ENCODE results near the gene ZFP90. TPM values are rescaled to one million over a fixed set of nuclear protein-coding genes. Genes with fewer than 3 reads are reported as not detected.
"Not testable (repeated sequence)": the region's sequence is repeated elsewhere in the genome, so short reads cannot be mapped to it uniquely, and the experiment has no call there.

ZFP90 gene
- total RNA-seq, 1 experiment from 2014 or later, result 30.4 TPM

GRCh38 chr16:68539711-68540239 is 684 bp downstream of the ZFP90 start:
- CTCF ChIA-PET, result interaction anchor here (0.5 kb wide), 1 partner anchor 90 kb away, joined by 3 read pairs; no protein-coding TSS in a partner anchor
- peaks cover 7% of the 10 kb centered on the region for H3K9me3 Mint-ChIP-seq (ENCODE audit: low read depth, unreplicated experiment)
- BruUV-seq (replicated peaks), result no TSS peak
- H3K27ac Mint-ChIP-seq (ENCODE audit: unreplicated experiment), result peak overlapping the region; percentile 57
- H3K4me1 Mint-ChIP-seq (ENCODE audit: low read depth, unreplicated experiment), result peaks cover 9% of the 10 kb centered on the region
- intact Hi-C loops (cut with micrococcal nuclease; ENCODE audit: unreplicated experiment), result no loop called here
- DNase-seq, result peak; percentile 15
- no peaks in the 10 kb centered on the region for H3K27me3 Mint-ChIP-seq (ENCODE audit: unreplicated experiment)
- peak overlapping the region; percentile 84 for H3K4me3 Mint-ChIP-seq (ENCODE audit: low read depth, unreplicated experiment)
- TF ChIP-seq, protein P1, sequence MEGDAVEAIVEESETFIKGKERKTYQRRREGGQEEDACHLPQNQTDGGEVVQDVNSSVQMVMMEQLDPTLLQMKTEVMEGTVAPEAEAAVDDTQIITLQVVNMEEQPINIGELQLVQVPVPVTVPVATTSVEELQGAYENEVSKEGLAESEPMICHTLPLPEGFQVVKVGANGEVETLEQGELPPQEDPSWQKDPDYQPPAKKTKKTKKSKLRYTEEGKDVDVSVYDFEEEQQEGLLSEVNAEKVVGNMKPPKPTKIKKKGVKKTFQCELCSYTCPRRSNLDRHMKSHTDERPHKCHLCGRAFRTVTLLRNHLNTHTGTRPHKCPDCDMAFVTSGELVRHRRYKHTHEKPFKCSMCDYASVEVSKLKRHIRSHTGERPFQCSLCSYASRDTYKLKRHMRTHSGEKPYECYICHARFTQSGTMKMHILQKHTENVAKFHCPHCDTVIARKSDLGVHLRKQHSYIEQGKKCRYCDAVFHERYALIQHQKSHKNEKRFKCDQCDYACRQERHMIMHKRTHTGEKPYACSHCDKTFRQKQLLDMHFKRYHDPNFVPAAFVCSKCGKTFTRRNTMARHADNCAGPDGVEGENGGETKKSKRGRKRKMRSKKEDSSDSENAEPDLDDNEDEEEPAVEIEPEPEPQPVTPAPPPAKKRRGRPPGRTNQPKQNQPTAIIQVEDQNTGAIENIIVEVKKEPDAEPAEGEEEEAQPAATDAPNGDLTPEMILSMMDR (IDR thresholded peaks at IDR 0.05; ENCODE audit: unreplicated experiment), result no peak
- H3K36me3 Mint-ChIP-seq (ENCODE audit: insufficient read depth, unreplicated experiment), result peaks cover 40% of the 10 kb centered on the region

- no TSS peak for BruUV-seq (replicated peaks)
- no peak for DNase-seq
- Mint-ChIP-seq H3K36me3 (ENCODE audit: insufficient read depth, unreplicated experiment) (peaks cover 57% of the 10 kb centered on the region), H3K4me3 (ENCODE audit: low read depth, unreplicated experiment) (no peak overlapping the region), H3K9me3 (ENCODE audit: low read depth, unreplicated experiment) (peaks cover 20% of the 10 kb centered on the region), H3K27ac (ENCODE audit: unreplicated experiment) (no peak overlapping the region), H3K4me1 (ENCODE audit: low read depth, unreplicated experiment) (no peaks in the 10 kb centered on the region), H3K27me3 (ENCODE audit: unreplicated experiment) (no peaks in the 10 kb centered on the region)
- TF ChIP-seq, protein P1 (IDR thresholded peaks at IDR 0.05; ENCODE audit: unreplicated experiment), result no peak
- intact Hi-C loops (cut with micrococcal nuclease; ENCODE audit: unreplicated experiment), result no loop called here
- CTCF ChIA-PET, result no interaction called here
These were observed 9.9 kb downstream of the ZFP90 start for GRCh38 chr16:68548947-68549346.

- intact Hi-C loops (cut with micrococcal nuclease; ENCODE audit: unreplicated experiment), result no loop called here
- H3K36me3 Mint-ChIP-seq (ENCODE audit: insufficient read depth, unreplicated experiment), result peaks cover 43% of the 10 kb centered on the region
- H3K4me3 Mint-ChIP-seq (ENCODE audit: low read depth, unreplicated experiment), result no peak overlapping the region
- no peak for DNase-seq
- peaks cover 23% of the 10 kb centered on the region for H3K9me3 Mint-ChIP-seq (ENCODE audit: low read depth, unreplicated experiment)
- no TSS peak for BruUV-seq (replicated peaks)
- CTCF ChIA-PET, result no interaction called here
- H3K27ac Mint-ChIP-seq (ENCODE audit: unreplicated experiment), result no peak overlapping the region
- no peaks in the 10 kb centered on the region for H3K27me3 Mint-ChIP-seq (ENCODE audit: unreplicated experiment)
- TF ChIP-seq, protein P1 (IDR thresholded peaks at IDR 0.05; ENCODE audit: unreplicated experiment), result no peak
- no peaks in the 10 kb centered on the region for H3K4me1 Mint-ChIP-seq (ENCODE audit: low read depth, unreplicated experiment)
These were observed 14.1 kb downstream of the ZFP90 start for GRCh38 chr16:68553186-68553585.

DNA sequence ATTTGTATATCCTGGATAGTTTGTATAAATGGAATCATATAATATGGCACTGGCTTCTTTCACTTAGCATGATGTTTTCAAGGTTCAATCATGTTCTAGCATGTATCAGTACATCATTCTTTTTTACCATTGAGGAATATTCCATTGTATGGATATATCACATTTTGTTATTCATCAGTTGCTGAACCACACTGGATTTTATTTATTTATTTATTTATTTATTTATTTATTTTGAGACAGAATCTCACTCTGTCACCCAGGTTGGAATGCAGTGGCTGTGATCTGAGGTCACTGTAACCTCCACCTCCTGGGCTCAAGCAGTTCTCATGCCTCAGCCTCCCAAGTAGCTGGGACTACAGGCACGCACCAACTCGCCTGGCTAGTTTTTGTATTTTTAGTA is 21.2 kb downstream of the ZFP90 start:
- DNase-seq; BruUV-seq (replicated peaks); H3K4me3 Mint-ChIP-seq (ENCODE audit: low read depth, unreplicated experiment); intact Hi-C loops (cut with micrococcal nuclease; ENCODE audit: unreplicated experiment); H3K4me1 Mint-ChIP-seq (ENCODE audit: low read depth, unreplicated experiment); H3K27ac Mint-ChIP-seq (ENCODE audit: unreplicated experiment); H3K27me3 Mint-ChIP-seq (ENCODE audit: unreplicated experiment): not testable (repeated sequence)
- Mint-ChIP-seq H3K36me3 (ENCODE audit: insufficient read depth, unreplicated experiment) (peaks cover 32% of the 10 kb centered on the region), H3K9me3 (ENCODE audit: low read depth, unreplicated experiment) (peaks cover 32% of the 10 kb centered on the region)
- CTCF ChIA-PET, result interaction anchor here (0.7 kb wide), 1 partner anchor 177 kb away, joined by 3 read pairs; the partner anchor contains the start of gene CDH1

DNA sequence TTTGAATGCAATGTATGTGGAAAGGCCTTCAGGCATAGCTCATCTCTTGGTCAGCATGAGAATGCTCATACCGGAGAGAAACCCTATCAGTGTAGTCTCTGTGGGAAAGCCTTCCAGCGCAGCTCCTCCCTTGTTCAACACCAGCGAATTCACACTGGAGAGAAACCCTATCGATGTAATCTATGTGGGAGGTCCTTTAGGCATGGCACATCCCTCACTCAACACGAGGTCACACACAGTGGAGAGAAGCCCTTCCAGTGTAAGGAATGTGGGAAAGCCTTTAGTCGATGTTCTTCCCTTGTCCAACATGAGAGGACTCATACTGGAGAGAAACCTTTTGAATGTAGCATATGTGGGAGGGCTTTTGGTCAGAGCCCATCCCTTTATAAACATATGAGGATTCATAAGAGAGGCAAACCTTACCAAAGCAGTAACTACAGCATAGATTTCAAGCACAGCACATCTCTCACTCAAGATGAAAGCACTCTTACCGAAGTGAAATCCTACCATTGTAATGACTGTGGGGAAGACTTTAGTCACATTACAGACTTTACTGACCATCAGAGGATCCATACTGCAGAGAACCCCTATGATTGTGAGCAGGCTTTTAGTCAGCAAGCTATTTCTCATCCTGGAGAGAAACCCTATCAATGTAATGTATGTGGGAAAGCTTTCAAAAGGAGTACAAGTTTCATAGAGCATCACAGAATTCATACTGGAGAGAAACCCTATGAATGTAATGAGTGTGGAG is 24.7 kb downstream of the ZFP90 start:
- Mint-ChIP-seq H3K27ac (ENCODE audit: unreplicated experiment) (no peak overlapping the region), H3K4me3 (ENCODE audit: low read depth, unreplicated experiment) (no peak overlapping the region), H3K9me3 (ENCODE audit: low read depth, unreplicated experiment) (peaks cover 33% of the 10 kb centered on the region), H3K36me3 (ENCODE audit: insufficient read depth, unreplicated experiment) (peaks cover 32% of the 10 kb centered on the region), H3K4me1 (ENCODE audit: low read depth, unreplicated experiment) (no peaks in the 10 kb centered on the region), H3K27me3 (ENCODE audit: unreplicated experiment) (no peaks in the 10 kb centered on the region)
- intact Hi-C loops (cut with micrococcal nuclease; ENCODE audit: unreplicated experiment), result no loop called here
- CTCF ChIA-PET, result no interaction called here
- BruUV-seq (replicated peaks), result no TSS peak
- DNase-seq, result no peak
- TF ChIP-seq, protein P1 (IDR thresholded peaks at IDR 0.05; ENCODE audit: unreplicated experiment), result no peak

All from Calu3 (cell line).